H1 (cell line): ENCODE results near the gene MIDN. TPM values are rescaled to one million over a fixed set of nuclear protein-coding genes. Genes with fewer than 3 reads are reported as not detected.

ENCODE experiments used
- EZH2 ChIP-seq: fragments of 200-600 bp; sonication (generic); IDR thresholded peaks from 2 replicates; pipeline ENCODE4 v1.7.1; 2012; ENCODE audit warnings: low read depth, mild to moderate bottlenecking, moderate library complexity, low read length, inconsistent platforms; ENCODE audit not compliant: severe bottlenecking
- FOSL1 ChIP-seq: IDR thresholded peaks from 2 replicates; pipeline ENCODE4 v1.6.1; 2011; ENCODE audit warnings: mild to moderate bottlenecking, low read depth, low read length, moderate library complexity; ENCODE audit not compliant: insufficient read depth
- KDM5A ChIP-seq: fragments of 200-600 bp; IDR thresholded peaks from 2 replicates; pipeline ENCODE4 v1.7.1; 2012; ENCODE audit warnings: mild to moderate bottlenecking, low read length, inconsistent platforms, mixed read lengths
- POLR2A ChIP-seq, 2 experiments: IDR thresholded peaks; 1 replicate in 1 of 2; 2 replicates in 1 of 2; pipeline ENCODE4 v1.6.1; 2011; ENCODE audit warnings: low read depth in 2 of 2, low read length in 2 of 2, mild to moderate bottlenecking in 2 of 2; ENCODE audit errors: control extremely low read depth in 1 of 2
- RXRA ChIP-seq: IDR thresholded peaks from 2 replicates; pipeline ENCODE4 v1.6.1; 2011; ENCODE audit warnings: low read depth, mild to moderate bottlenecking, low read length, moderate library complexity; ENCODE audit not compliant: insufficient read depth
- SIN3A ChIP-seq, 2 experiments: IDR thresholded peaks in 1 of 2; conservative IDR thresholded peaks in 1 of 2; 2 replicates each; pipeline ENCODE4 v1.6.1; 2011 to 2012; ENCODE audit warnings: low read length in 2 of 2, improper control_type of control experiment in 1 of 2, low read depth in 1 of 2, mild to moderate bottlenecking in 1 of 2
- SIX5 ChIP-seq: IDR thresholded peaks from 2 replicates; pipeline ENCODE4 v1.6.1; 2011; ENCODE audit warnings: mild to moderate bottlenecking, low read depth, low read length
- polyA plus RNA-seq, 7 experiments: library from polyadenylated mRNA; depleted of rRNA in 3 of 7; stranded (reverse) in 5 of 7; unstranded in 2 of 7; fragments of >200 nt in 5 of 7; fragments of 200-250 nt in 2 of 7; gene quantifications; 1 replicate in 5 of 7; 2 replicates in 1 of 7; 4 replicates in 1 of 7; pipeline versions ENCODE4 v1.2.1 to v1.2.3, GENCODE V29; 2011 to 2013; ENCODE audit warnings: missing spikeins in 2 of 7, mixed read lengths in 2 of 7
- total RNA-seq: library from RNA; stranded (reverse); fragmentation: NEBNext Ultra II Directional; extraction: Animal tissue kit (Norgen Biotek cat#: 25700); gene quantifications from 2 replicates; pipeline ENCODE4 v1.2.1, GENCODE V29; 2021
- TF ChIP-seq, protein P1 (sequence below): fragments of 300-600 bp; sonication (generic); IDR thresholded peaks from 2 replicates; pipeline ENCODE4 v1.7.1; 2012; ENCODE audit warnings: low read length, moderate library complexity, mild to moderate bottlenecking, inconsistent platforms; ENCODE audit not compliant: insufficient replicate concordance

Gene MIDN
- total and polyA plus RNA-seq, 2 of the 8 experiments (the other 6 are each of a cell fraction or from before 2014, with no cell fraction given), result 39.8 to 159 TPM

DNA sequence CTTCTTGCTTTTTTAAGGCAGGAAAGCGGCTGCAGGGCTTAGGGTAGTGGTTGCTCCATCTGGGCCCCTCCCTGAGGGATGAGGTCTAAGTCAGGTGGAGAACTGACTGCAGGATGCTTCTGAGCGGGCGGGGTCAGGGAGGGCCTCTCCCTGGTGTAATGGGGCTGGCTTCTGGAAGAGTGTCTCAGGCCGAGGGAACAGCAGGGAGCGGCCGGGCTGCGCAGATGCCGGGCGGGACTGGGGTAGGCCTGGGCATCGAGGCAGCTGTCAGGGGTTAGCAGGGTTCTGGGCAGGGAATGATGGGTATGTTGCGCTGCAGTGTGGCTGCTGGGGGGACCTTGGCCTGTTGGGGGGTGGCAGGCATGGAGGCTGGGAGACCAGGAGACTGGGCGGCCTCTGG is 29.7 kb downstream of the MIDN start (continued):
- TF ChIP-seq, protein P1, sequence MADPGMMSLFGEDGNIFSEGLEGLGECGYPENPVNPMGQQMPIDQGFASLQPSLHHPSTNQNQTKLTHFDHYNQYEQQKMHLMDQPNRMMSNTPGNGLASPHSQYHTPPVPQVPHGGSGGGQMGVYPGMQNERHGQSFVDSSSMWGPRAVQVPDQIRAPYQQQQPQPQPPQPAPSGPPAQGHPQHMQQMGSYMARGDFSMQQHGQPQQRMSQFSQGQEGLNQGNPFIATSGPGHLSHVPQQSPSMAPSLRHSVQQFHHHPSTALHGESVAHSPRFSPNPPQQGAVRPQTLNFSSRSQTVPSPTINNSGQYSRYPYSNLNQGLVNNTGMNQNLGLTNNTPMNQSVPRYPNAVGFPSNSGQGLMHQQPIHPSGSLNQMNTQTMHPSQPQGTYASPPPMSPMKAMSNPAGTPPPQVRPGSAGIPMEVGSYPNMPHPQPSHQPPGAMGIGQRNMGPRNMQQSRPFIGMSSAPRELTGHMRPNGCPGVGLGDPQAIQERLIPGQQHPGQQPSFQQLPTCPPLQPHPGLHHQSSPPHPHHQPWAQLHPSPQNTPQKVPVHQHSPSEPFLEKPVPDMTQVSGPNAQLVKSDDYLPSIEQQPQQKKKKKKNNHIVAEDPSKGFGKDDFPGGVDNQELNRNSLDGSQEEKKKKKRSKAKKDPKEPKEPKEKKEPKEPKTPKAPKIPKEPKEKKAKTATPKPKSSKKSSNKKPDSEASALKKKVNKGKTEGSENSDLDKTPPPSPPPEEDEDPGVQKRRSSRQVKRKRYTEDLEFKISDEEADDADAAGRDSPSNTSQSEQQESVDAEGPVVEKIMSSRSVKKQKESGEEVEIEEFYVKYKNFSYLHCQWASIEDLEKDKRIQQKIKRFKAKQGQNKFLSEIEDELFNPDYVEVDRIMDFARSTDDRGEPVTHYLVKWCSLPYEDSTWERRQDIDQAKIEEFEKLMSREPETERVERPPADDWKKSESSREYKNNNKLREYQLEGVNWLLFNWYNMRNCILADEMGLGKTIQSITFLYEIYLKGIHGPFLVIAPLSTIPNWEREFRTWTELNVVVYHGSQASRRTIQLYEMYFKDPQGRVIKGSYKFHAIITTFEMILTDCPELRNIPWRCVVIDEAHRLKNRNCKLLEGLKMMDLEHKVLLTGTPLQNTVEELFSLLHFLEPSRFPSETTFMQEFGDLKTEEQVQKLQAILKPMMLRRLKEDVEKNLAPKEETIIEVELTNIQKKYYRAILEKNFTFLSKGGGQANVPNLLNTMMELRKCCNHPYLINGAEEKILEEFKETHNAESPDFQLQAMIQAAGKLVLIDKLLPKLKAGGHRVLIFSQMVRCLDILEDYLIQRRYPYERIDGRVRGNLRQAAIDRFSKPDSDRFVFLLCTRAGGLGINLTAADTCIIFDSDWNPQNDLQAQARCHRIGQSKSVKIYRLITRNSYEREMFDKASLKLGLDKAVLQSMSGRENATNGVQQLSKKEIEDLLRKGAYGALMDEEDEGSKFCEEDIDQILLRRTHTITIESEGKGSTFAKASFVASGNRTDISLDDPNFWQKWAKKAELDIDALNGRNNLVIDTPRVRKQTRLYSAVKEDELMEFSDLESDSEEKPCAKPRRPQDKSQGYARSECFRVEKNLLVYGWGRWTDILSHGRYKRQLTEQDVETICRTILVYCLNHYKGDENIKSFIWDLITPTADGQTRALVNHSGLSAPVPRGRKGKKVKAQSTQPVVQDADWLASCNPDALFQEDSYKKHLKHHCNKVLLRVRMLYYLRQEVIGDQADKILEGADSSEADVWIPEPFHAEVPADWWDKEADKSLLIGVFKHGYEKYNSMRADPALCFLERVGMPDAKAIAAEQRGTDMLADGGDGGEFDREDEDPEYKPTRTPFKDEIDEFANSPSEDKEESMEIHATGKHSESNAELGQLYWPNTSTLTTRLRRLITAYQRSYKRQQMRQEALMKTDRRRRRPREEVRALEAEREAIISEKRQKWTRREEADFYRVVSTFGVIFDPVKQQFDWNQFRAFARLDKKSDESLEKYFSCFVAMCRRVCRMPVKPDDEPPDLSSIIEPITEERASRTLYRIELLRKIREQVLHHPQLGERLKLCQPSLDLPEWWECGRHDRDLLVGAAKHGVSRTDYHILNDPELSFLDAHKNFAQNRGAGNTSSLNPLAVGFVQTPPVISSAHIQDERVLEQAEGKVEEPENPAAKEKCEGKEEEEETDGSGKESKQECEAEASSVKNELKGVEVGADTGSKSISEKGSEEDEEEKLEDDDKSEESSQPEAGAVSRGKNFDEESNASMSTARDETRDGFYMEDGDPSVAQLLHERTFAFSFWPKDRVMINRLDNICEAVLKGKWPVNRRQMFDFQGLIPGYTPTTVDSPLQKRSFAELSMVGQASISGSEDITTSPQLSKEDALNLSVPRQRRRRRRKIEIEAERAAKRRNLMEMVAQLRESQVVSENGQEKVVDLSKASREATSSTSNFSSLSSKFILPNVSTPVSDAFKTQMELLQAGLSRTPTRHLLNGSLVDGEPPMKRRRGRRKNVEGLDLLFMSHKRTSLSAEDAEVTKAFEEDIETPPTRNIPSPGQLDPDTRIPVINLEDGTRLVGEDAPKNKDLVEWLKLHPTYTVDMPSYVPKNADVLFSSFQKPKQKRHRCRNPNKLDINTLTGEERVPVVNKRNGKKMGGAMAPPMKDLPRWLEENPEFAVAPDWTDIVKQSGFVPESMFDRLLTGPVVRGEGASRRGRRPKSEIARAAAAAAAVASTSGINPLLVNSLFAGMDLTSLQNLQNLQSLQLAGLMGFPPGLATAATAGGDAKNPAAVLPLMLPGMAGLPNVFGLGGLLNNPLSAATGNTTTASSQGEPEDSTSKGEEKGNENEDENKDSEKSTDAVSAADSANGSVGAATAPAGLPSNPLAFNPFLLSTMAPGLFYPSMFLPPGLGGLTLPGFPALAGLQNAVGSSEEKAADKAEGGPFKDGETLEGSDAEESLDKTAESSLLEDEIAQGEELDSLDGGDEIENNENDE, result no peak
- TF ChIP-seq SIX5, result no peak
- no peak for TF ChIP-seq EZH2
- TF ChIP-seq KDM5A, result no peak
- TF ChIP-seq FOSL1, result no peak
- no peak for TF ChIP-seq POLR2A (IDR thresholded peaks at IDR 0.05; ENCODE audit: control extremely low read depth in 1 of 2, low read depth in 2 of 2, low read length in 2 of 2)
- TF ChIP-seq SIN3A (conservative IDR thresholded peaks at IDR 0.05 in 1 of 2, IDR thresholded peaks at IDR 0.05 in 1 of 2; ENCODE audit: low read depth in 1 of 2, low read length in 2 of 2), result no peak
- TF ChIP-seq RXRA, result no peak
